Thymus (tissue), 11 donors: ENCODE measurements around the gene UBA52. TPM values are rescaled to one million over a fixed set of nuclear protein-coding genes. Genes with fewer than 3 reads are reported as not detected.

Experiments used
- DNase-seq, 9 donors: peaks; one replicate each; pipeline ENCODE4 v3.0.0-alpha.2; 2013; ENCODE audit warnings: low spot score in 9 of 9, low read depth in 6 of 9, missing footprints in 1 of 9
- H3K27ac ChIP-seq, 2 donors: one replicate each; pipeline ENCODE4 v1.5.1; 2013; ENCODE audit warnings: control low read depth in 1 of 2, low read depth in 1 of 2, low read length in 1 of 2, mild to moderate bottlenecking in 1 of 2, moderate library complexity in 1 of 2
- H3K27me3 ChIP-seq, 2 donors: one replicate each; pipeline ENCODE4 v1.5.1; 2013; ENCODE audit warnings: low read length in 1 of 2; ENCODE audit not compliant: control insufficient read depth in 2 of 2, insufficient read depth in 1 of 2
- H3K36me3 ChIP-seq, 2 donors: one replicate each; pipeline ENCODE4 v1.5.1; 2013; ENCODE audit warnings: low read length in 1 of 2, mild to moderate bottlenecking in 1 of 2, moderate library complexity in 1 of 2; ENCODE audit not compliant: control insufficient read depth in 2 of 2, insufficient read depth in 2 of 2
- H3K4me1 ChIP-seq, 2 donors: one replicate each; pipeline ENCODE4 v1.5.1; 2013; ENCODE audit warnings: low read length in 2 of 2; ENCODE audit not compliant: control insufficient read depth in 2 of 2, insufficient read depth in 2 of 2
- H3K4me3 ChIP-seq, 2 donors: one replicate each; pipeline ENCODE4 v1.5.1; 2013; ENCODE audit warnings: low read length in 2 of 2, control low read depth in 1 of 2, mild to moderate bottlenecking in 1 of 2
- H3K9me3 ChIP-seq, 2 donors: one replicate each; pipeline ENCODE4 v1.5.1; 2013; ENCODE audit warnings: low read length in 1 of 2, mild to moderate bottlenecking in 1 of 2; ENCODE audit not compliant: control insufficient read depth in 2 of 2, insufficient read depth in 1 of 2
- WGBS: extraction: QIAGEN DNeasy Blood & Tissue Kit; methylation state at CpG from one replicate; pipeline ENCODE4 v1.1.7; 2013; 5-methylcytosine and 5-hydroxymethylcytosine counted together
- polyA plus RNA-seq: library from polyadenylated mRNA; stranded (reverse); fragments of 200-250 nt; gene quantifications from one replicate; pipeline ENCODE4 v1.2.3, GENCODE V29; 2013
- total RNA-seq: library from RNA; stranded (reverse); fragments of 120-200 nt; gene quantifications from one replicate; pipeline ENCODE4 v1.2.4, GENCODE V29; 2013
- donor health status: healthy.

The UBA52 gene
- total and polyA plus RNA-seq, 2 donors, result 1,270 to 1,679 TPM

DNA sequence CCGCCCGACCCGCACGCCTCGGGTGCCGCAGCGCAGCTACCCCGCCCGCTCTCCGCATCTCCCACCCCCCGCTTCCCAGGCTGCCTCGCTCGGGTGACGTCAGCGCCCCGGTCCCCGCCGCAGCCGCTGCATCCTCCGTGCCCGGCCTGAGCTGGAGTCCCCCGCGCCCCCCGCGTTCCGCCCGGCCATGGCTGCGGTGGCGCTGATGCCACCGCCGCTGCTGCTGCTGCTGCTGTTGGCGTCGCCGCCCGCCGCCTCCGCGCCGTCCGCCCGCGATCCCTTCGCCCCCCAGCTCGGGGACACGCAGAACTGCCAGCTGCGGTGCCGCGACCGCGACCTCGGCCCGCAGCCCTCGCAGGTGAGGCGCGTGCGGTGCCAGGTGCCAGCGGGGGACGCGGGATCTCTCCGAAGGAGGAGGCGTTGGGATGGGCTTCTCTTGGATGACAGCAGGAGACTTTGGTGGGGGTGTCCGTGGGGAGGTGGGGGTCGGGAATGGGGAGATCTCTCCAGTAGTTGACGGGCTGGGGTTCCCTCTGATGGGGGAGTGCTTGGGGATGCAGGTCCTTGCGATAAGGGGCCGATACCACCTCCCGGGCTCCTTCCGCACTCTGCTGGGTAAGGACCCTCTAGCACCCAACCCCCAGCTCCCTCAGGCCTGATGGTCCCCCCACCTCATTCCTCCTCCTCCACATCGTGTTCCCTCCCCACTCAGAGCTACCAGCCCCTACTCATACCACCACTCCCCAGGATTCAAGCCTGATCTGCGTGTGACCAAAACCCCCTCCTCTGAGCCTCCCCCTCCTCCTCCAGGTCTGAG is 41.3 kb downstream of the UBA52 start, which contains the start of gene TMEM59L:
Gene TMEM59L (plus strand): TSS at position 99 of the 817 bp plus-strand sequence. CDS start 89 bp downstream, at position 188.
- H3K27ac ChIP-seq, result no peak within 1 kb of the TSS
- H3K4me1 ChIP-seq, result peaks cover 2 to 18% of the 10 kb centered on the region in 2 donors
- H3K27me3 ChIP-seq, result peaks cover 71 to 99% of the 10 kb centered on the region in 2 donors
- no peaks in the 10 kb centered on the region for H3K36me3 ChIP-seq
- H3K4me3 ChIP-seq, result peak within 1 kb of the TSS in 1 of 2 donors; percentile 48
- H3K9me3 ChIP-seq, result peaks cover 0 to 12% of the 10 kb centered on the region in 2 donors
- no peak for DNase-seq
- 4% methylated on average over 70 of the region's 70 CpGs for WGBS

DNA sequence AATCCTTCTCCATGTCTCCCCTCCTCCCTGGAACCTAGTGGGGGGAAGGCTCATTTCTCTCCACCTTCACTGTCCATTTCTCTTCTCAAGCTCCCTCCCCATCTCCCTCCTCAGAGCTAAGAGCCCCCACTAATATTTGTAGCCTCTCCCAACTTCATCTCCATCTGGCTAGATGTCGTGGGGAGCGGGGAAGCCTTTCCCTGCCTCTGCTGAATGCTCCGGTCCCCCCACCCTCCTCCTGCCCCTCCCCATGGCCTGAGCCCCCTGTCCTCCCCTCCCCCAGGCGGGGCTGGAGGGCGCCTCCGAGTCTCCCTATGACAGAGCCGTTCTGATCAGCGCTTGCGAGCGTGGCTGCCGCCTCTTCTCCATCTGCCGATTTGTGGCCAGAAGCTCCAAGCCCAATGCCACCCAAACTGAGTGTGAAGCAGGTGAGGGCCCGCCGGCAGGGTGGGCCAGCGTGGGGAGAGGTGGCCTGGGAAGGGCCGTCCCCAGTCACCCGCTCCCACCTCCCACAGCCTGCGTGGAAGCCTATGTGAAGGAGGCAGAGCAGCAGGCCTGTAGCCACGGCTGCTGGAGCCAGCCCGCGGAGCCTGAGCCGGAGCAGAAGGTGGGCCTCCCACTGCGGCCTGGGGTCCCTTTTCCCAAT is 42.1 kb downstream of the UBA52 start:
- Histone ChIP-seq H3K36me3 (no peaks in the 10 kb centered on the region), H3K27me3 (peaks cover 63 to 94% of the 10 kb centered on the region in 2 donors), H3K9me3 (peaks cover 0 to 12% of the 10 kb centered on the region in 2 donors), H3K4me3 (no peak overlapping the region), H3K27ac (no peak overlapping the region), H3K4me1 (peaks cover 2 to 18% of the 10 kb centered on the region in 2 donors)
- 28% methylated on average over 23 of the region's 23 CpGs for WGBS
- DNase-seq, result no peak

DNA sequence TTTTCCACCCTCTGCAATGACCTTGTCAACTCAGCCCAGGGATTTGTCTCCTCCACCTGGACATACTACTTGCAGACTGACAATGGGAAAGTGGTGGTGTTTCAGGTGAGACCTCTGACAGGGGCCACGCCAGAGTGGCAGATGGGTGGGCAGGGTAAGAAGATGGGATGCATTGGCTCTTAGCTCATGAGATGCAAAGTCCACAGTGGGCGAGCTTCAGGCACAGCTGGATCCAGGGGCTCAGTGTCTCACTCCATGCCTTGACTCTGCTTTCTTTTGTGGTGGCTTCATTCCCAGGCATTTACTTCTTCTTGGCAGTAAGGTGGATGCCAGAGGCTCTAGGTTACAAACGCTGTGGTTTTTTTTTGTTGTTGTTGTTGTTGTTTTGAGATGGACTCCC is 44.4 kb downstream of the UBA52 start:
- Histone ChIP-seq H3K27me3 (peaks cover 41 to 80% of the 10 kb centered on the region in 2 donors), H3K9me3 (peaks cover 0 to 8% of the 10 kb centered on the region in 2 donors), H3K4me1 (peaks cover 2 to 15% of the 10 kb centered on the region in 2 donors), H3K27ac (no peak overlapping the region), H3K36me3 (no peaks in the 10 kb centered on the region), H3K4me3 (no peak overlapping the region)
- 95% methylated on average over 3 of the region's 3 CpGs for WGBS
- DNase-seq, result no peak

DNA sequence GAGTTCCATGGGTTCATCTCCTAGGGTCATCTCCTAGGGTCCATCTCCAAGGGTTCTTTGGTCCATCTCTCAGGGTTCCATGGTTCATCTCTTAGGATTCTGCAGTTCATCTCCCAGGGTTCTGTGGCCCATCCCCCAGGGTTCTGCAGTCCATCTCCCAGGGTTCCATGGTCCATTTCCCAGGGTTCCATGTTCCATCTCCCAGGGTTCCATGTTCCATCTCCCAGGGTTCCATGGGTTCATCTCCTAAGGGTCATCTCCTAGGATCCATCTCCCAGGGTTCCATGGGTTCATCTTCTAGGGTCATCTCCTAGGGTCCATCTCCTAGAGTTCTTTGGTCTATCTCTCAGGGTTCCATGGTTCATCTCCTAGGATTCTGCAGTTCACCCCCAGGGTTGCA is 45.9 kb downstream of the UBA52 start:
- peaks cover under 1 to 2% of the 10 kb centered on the region in 2 donors for H3K4me1 ChIP-seq
- peaks cover 26 to 73% of the 10 kb centered on the region in 2 donors for H3K27me3 ChIP-seq
- no peak overlapping the region for H3K4me3 ChIP-seq
- DNase-seq, result no peak
- no peaks in the 10 kb centered on the region for H3K36me3 ChIP-seq
- H3K9me3 ChIP-seq, result peaks cover 0 to 8% of the 10 kb centered on the region in 2 donors
- no peak overlapping the region for H3K27ac ChIP-seq

DNA sequence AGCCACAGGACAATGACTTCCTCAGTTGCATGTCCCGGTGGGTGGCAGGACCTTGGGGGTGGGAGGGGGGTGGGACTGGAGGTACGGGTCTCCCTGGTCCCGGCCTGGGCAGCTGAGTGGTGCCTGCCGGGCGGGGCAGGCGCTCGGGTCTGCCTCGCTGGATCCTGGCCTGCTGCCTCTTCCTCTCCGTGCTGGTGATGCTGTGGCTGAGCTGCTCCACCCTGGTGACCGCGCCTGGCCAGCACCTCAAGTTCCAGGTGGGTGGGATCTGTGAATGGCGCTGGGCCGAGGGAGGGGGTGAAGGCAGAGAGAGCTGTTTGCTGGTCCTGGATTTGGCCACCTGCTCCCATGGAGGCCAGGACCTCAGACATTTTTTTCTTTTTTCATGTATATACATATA is 46.6 kb downstream of the UBA52 start:
- no peak overlapping the region for H3K27ac ChIP-seq
- no peak overlapping the region for H3K4me3 ChIP-seq
- no peaks in the 10 kb centered on the region for H3K4me1 ChIP-seq
- 98% methylated on average over 13 of the region's 13 CpGs for WGBS
- peaks cover 20 to 71% of the 10 kb centered on the region in 2 donors for H3K27me3 ChIP-seq
- H3K9me3 ChIP-seq, result peaks cover 0 to 8% of the 10 kb centered on the region in 2 donors
- no peaks in the 10 kb centered on the region for H3K36me3 ChIP-seq
- no peak for DNase-seq

DNA sequence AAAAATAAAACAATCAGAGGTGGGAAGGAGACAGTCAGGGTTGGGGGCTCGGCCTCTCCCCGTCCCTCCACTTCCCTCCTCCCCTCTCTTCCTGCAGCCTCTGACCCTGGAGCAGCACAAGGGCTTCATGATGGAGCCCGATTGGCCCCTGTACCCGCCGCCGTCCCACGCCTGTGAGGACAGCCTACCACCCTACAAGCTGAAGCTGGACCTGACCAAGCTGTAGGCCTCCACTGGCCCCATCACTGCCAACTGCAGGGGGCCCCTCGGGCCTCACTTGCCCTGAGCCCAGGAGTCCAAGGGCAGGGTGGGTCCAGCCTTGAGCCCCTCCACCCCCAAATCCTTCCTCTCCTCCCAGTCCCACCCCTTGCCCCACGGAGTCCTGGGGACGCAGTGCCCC is 48.7 kb downstream of the UBA52 start:
- Histone ChIP-seq H3K27me3 (peaks cover 3 to 55% of the 10 kb centered on the region in 2 donors), H3K27ac (no peak overlapping the region), H3K36me3 (no peaks in the 10 kb centered on the region), H3K4me3 (no peak overlapping the region), H3K9me3 (no peaks in the 10 kb centered on the region), H3K4me1 (no peaks in the 10 kb centered on the region)
- no peak for DNase-seq
- WGBS, result 95% methylated on average over 10 of the region's 10 CpGs

DNA sequence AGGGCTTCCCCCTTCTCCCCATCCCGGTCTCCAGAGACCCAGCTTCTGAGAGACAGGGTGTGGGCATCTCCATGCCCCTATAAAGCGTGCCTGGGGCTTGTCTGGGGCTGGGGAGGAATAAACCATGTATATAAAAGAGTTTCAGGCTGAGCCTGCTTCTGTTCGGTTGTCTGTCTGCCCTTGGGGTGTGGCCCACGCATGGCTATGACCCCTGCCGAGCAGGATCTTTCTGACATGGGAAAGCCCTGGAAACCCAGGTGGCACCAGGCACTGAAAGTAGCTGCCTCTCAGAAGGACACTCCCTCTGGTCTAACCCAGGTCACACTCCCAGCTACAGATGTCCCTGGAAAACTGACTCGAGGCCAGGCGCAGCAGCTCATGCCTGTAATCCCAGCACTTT is 49.2 kb downstream of the UBA52 start:
- Histone ChIP-seq H3K36me3 (no peaks in the 10 kb centered on the region), H3K4me3 (no peak overlapping the region), H3K9me3 (no peaks in the 10 kb centered on the region), H3K27ac (no peak overlapping the region), H3K27me3 (peaks cover 3 to 52% of the 10 kb centered on the region in 2 donors), H3K4me1 (no peaks in the 10 kb centered on the region)
- no peak for DNase-seq
- 93% methylated on average over 7 of the region's 7 CpGs for WGBS

DNA sequence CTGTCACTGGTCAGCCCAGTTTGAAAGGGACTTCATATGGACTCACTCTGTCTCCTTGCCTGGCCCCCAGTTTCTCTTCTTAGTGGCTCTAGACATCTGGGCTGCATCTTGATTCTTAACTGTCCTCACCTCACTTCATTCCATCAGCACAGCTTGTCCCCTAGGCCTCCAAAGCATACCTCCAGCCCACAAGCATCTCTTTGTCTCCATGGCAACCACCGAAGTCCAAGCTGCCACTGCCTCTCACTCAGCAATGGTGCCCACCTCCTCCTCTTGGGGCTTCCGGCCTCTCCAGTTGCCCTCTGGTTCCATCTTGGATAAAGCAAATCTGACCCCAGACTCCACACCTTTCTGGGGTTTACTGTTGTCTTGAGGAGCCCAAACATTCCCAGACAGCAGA is 55.2 kb downstream of the UBA52 start:
- peaks cover 0 to 20% of the 10 kb centered on the region in 2 donors for H3K27me3 ChIP-seq
- no peaks in the 10 kb centered on the region for H3K4me1 ChIP-seq
- H3K9me3 ChIP-seq, result no peaks in the 10 kb centered on the region
- 94% methylated on average over 2 of the region's 2 CpGs for whole genome bisulfite sequencing
- DNase-seq, result no peak
- no peaks in the 10 kb centered on the region for H3K36me3 ChIP-seq
- no peak overlapping the region for H3K27ac ChIP-seq
- H3K4me3 ChIP-seq, result no peak overlapping the region
